ENCODE measurements around the gene PAIP2.
"Not testable (repeated sequence)": the region's sequence is repeated elsewhere in the genome, so short reads cannot be mapped to it uniquely, and the experiment has no call there.

The PAIP2 gene, protein sequence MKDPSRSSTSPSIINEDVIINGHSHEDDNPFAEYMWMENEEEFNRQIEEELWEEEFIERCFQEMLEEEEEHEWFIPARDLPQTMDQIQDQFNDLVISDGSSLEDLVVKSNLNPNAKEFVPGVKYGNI

DNA sequence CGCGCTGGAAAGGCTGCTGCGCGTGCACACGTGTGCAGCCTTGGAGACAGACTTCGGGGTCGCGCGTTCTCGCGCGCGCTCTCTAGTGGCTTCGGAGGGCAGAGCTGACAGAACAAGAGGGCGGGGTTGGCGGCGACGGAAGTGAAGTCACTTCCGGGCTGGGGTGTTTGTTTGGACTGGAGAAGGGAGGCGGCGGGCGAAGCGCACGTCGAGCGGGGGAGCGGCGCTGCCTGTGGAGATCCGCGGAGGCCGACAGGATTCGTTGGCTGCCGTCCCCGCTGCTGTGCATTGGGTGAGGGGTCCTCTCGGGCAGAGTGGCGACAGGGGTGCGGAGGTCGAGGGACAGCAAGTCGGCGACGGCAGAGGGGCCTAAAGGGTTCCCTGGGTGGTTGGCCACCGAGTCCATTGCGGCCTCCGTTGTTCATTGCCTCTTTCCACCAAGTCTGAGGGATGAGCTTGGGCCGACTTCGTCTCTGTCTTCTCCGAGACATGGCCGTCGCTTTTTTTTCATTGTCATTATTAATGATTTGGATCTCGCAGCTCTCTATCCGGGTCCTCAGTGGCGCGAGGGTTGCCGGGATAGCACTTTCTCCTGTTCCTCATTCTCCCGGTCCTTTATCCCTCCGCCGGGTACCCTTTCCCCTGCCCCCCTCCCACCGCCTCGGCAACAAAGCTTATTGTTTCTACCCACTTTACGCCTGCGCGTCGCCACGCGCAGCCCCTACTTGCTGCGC lies at the start of gene PAIP2:
TSS of gene PAIP2 (plus strand) at position 166 of the 734 bp plus-strand sequence. CDS start 21,931 bp downstream, outside the sequence.
- peak; percentile 90 for DNase-seq (ENCODE audit: low spot score)

DNA sequence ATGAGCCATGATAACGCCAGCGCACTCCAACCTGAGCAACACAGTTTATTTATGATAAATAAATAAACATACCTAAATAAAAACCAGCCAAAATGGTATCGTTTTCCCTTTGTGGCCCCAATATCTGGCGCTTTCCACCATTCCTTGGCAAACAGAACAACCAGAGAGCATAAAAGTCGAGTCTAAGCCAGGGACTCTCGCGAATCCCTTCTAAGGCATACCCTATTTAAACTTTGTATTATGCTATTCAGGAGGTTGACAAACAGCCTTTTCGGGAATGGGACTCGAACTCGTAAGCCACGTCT lies 48.5 kb upstream of the PAIP2 start:
- no peak for DNase-seq (ENCODE audit: low spot score)

DNA sequence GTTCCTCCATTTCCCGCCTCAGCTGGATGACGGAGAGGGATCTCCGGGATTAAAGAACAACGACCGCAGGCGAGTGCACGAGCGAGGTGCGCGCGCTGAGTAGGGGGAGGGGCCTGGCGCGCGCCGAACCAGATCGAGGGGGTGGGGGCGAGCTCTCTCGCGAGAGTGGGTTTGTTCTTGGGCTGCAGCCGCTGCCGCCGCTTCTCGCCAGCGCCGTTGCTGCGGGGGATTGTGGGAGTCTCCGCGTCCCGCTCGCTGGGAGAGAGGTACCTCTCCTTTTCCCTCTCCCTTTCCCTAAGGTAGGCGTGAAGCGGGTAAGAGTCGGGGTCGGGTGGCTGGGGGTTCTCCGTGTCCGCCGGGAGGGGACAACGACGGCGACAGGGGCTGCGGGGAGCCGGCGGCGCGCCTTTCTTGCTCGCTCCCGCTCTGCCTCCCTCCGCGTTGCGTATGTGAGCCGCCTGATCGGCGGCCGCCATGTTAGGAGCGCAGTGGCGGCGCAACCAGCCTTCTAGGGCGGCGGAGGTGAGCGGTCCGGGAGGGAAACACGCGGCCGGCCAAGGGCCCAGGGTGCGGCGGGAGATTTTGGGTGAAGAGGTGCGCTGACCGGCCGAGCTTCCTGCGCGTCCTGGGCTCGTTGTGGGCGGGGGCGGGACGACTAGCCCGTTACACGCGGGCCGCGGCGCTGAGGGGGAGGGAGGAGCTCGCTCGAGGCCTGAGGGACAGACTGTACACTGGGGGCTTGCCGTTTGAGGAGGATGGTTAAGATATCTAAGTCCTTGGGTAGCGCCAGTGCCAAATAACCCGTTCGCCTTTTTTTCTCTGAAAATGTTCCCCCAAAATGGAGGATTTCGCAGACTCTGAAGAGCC lies 47.9 kb upstream of the PAIP2 start, which contains the start of gene MATR3:
TSS of gene MATR3 (plus strand) at position 234 of the 867 bp plus-strand sequence. CDS start 13,676 bp downstream, outside the sequence.
- peak; percentile 97 for DNase-seq (ENCODE audit: low spot score)

DNA sequence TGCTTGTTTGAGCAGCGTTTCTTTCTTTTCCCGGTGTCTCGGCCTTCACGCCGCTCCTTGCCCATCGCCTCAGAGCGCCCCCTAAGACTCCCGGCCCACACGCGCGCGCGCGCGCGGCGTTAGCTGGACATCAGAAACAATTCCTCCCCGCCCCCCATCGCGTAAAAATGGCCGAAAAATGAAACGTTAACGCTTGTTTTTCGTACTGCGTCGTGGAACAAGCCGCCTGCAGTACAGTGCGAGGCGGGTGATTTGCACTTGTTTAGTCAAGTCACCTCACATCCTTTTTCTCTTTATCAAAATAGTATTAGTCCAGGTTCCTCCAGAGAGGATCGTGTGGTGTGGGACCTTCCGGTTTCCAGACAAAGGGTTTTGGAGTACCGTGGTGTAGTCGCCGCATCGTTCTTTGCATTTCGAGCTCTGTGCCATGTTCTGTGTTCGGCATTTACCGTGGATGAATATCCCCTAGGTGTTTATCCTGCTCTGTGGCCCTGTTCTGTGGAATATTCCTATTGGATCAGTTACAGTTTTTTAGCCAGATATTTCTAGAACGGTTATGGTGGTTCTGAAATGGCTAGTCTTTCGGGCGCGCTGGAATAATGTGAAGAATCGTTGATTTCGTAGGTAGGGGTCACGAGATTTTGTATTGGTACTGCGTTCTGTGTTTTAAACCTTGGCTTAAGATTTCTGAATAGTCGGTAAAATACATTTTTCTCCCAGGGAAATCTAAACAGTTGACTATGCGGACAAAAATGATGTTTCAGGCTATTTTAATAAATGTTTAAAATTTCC lies 47.1 kb upstream of the PAIP2 start:
- DNase-seq (ENCODE audit: low spot score), result peak; percentile 38

DNA sequence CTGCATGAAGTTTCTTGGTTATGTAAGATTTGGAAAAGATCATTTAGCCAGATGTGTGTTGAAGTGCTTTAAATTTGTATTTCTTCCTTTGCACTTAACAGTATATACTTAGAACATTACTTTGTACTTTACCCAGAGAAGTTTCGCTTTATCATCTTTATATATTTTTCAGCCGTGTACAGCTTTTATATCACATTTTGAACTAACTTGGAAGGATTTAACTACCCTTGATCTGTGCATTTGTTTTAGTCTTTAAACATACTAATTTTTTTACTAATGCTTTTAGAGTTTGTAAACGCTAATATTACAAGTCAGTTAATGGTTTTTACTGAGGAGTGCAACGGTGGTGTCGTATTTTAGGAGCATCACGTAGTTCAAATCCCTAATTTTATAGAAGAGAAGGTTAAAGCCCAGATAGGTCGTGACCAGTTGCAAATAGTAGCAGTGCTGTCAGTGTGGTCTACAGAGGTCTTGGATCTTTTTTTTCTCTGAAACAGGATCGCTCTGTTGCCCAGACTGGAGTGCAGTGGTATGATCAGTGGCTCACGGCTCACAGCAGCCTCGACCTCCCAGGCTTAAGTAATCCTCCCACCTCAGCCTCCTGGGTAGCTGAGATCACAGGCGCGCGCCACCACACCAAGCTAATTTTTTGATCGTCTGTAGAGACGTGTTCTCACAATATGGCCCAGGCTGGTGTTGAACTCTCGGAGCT lies 46.2 kb upstream of the PAIP2 start:
- DNase-seq (ENCODE audit: low spot score), result no peak

DNA sequence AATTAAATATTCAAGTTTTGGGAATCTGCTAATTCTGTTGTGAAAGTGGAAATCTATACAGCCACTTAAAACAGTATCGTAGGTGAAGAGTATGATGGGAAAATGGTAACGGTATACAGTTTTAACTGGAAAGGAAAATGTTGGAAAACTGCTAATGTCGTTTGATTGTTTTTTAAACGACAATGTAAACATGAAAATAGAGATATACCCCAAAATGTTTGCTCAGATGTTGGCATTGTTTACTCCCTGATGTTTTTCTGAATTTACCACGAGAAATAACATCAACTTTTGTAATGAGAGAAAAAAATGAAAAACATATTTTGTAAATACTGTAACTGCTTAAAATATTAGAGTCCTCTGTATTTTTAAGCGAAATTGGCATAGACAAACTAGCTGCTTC lies 45.5 kb upstream of the PAIP2 start:
- no peak for DNase-seq (ENCODE audit: low spot score)

DNA sequence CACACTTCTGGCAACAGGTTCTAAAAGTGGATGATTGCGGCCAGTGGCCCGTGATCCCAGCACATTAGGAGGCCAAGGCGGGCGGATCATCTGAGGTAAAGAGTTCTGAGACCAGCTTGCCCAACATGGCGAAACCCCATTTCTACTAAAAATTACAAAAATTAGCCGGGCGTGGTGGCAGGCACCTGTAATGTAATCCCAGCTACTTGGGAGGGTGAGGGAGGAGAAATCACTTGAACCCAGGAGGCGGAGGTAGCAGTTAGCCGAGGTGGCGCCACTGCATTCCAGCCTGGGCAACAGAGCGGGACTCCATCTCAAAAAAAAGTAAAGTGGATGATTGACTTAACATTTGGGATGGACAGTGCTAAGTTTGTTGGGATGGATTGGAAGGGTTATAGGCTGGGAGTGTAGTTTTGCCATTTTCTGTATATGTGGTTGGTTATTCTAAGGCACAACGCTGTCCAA lies 44.8 kb upstream of the PAIP2 start:
- DNase-seq (ENCODE audit: low spot score), result no peak

DNA sequence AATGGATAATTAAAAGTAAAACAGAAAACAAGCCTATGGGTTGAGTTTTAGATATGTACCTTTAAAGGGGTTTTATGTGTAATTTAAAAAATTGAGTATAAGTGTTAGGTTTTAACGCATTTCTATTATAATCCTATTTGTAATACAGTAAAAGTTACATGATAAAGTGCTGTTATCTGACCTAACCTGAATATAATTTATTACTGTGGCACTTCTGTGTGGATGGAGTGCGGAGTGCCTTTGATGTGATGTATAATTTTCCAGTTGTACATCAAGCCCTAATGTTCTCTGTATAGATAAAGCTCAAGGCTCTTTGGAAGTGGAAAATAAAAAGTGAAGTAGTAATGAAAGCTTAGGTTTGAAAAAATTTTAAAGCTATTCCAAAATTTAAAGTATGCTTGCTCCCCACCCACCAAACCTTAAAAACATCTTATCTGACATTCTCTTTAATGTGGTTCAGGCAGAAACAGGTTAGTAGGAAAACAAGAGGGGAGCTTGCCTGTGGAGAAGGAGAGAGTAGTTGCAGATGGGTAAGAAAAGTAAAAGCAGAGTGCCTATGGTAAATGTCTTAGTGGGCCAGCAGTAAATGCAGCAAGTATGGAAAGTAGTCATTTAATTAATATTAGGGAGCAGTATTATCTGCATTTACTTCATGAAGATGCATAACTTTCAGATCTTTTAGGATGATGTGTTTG lies 44.1 kb upstream of the PAIP2 start:
- no peak for DNase-seq (ENCODE audit: low spot score)

DNA sequence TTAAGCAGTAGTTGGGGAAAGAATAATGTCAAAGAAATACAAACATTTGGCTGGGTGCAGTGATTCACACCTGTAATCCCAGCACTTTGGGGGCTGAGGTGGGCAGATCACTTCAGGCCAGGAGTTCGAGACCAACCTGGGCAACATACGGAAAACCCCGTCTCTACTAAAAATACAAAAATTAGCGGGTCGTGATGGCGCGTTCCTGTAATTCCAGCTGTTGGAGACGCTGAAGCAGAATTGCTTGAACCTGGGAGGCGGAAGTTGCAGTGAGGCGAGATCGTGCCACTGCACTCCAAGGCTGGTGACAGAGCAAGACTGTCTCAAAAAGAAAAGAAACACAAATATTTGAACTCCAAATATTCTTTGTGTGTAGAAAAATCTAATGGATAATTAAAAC lies 43.4 kb upstream of the PAIP2 start:
- DNase-seq (ENCODE audit: low spot score), result no peak

DNA sequence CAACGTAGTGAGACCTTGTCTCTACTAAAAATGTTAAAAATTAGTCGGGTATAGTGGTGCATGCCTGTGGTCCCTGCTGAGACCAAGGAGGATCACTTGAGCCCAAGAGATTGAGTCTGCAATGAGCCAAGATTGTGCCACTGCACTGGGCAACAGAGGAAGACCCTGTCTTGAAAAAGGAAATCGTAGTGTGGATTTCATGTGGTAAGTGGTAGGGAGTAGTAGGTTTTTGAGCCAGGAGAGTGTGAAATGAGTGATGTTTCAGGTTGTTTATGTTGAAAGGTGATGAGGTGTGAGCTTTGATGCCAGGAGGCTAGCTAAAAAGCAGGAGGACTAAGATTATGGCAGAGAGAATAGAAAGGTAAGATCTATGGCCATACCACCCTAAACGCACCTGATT lies 42.2 kb upstream of the PAIP2 start:
- DNase-seq (ENCODE audit: low spot score), result no peak

DNA sequence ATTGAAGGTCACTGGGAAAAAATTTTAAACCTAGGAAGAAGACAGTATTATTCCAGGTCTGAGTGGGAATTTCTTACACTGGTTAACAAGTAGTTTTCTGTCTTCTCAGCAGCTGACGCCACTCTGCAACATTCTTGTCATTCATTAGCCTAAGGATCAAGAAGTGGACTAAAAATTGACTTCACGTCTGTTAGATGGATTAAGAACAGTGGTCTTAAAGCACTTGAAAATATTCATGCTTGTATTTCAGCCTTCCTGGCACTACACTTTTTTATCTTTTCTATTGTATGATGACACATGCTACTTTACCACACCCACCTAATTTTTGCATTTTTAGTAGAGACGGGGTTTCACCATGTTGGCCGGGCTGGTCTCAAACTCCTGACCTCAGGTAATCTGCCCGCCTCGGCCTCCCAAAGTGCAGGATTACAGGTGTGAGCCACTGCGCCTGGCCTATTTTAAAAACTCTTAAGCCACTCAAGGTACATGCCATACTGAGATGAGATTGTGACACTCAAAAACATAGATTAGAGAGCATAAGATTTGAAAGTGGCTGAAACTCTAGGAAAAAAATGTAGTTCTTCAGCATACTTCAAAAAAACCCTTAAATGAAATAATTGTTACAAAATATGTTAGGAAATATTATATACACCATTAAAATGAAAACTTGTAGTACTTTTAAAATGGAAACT lies 39.7 kb upstream of the PAIP2 start:
- DNase-seq (ENCODE audit: low spot score), result no peak

DNA sequence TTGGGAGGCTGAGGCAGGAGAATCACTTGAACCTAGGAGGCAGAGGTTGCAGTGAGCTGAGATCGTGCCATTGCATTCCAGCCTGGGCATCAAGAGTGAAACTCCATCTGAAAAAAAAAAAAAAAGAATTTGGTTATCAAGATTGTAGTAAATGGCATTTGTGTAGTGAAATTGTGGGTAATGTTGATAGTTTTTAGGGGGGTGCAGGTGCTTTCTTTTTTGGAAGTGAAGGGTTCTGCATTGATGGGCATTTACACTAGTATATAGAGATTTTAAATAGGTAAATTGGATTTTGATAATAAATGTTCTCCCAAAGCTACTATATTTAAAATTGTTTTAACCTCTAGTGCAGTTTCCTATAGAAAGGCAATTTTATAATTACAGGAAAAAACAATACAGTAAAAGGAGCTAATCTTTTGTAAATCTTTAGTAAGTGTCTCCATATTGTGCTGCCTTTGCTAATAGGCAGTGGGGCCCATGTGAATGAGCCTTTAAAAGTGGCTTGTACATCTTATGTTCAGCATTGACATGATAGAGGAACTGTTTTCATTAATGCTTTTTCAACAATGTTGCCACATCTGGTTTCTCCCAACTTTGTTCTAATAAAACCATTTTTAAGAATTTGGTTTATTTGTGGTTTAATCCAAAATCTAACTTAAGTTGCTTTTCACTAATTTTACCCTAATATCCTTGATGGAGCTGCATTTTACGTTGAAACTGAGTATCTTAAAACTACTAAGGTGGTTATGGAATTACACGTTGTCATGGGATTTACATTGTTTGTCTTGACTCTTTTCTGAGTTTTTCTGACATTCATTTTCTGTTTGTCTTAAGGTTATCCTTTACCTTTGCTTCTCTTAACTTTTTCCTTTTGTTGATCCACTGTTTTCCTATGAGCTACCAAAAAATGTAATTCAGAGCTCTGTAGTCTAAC lies 37.0 kb upstream of the PAIP2 start:
- DNase-seq (ENCODE audit: low spot score), result no peak

DNA sequence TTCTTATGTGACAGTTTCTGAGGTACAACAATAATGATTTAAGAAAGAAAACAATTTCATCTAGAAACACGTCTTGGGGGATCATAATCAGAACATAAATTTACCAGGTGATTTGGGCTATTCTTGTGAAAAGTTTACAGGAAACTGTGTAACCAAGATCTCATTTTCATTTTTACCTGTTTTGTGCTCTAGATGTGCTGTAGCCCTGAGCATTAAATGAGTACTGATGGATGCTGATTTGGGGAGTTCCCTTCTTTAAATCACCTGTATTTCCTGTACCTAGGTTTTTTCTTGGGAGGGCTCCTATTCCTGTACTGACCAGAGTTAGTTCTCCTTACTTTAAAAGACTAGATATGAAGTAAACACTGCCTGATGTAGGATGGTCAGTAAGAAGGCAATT lies 35.5 kb upstream of the PAIP2 start:
- no peak for DNase-seq (ENCODE audit: low spot score)

DNA sequence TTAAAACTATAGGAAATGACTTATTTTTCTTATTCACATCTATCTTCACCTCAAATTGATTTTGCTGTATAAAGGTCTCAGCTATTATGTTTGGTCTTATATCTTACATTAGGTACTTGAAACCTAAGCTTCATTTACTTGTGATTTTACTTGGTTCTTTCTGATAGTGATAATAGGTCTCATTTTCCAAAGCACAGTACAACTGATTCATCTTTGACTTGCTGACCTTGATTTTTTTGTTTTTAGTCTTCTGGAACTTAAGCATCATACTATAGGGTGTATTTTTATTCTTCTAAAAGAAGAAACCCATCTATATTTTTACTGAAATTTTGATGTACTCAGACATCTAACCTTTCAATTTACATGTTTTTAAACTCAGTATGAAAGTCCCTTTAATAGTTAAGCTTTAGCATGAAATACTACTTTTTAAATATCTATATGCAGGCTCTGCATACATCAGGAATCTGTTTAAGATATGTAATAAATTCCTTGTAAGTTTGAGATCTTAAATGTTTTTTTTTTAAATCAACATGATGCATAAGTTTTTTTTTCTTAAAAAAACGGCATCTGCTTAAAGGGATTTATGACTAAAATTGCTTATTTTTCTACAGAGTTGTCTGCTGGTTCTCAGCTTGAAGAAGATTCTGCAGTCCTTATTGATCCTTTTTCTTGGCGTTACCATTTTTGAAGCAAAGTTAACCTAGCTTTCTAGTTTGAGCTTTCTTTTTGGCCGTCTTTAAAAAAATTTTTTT lies 34.9 kb upstream of the PAIP2 start:
- DNase-seq (ENCODE audit: low spot score), result no peak

DNA sequence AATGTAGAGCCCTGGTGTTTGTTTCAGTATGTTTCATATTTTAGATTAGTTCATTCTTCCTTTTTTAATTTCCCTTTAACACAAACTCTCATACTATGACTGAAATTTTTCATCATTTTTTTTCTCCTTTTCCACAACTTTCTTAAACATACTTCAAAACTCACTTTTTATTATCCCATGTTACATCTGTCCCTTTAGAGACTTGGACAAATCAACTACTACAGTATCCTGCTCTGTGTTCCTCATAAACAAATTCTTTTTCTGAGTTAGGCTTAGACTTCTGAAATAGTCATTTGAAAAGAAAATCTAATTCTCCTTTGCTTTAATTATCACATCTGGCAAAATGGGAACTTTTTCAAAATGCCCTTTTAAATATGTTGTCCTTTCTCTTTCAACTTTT lies 32.9 kb upstream of the PAIP2 start:
- no peak for DNase-seq (ENCODE audit: low spot score)

DNA sequence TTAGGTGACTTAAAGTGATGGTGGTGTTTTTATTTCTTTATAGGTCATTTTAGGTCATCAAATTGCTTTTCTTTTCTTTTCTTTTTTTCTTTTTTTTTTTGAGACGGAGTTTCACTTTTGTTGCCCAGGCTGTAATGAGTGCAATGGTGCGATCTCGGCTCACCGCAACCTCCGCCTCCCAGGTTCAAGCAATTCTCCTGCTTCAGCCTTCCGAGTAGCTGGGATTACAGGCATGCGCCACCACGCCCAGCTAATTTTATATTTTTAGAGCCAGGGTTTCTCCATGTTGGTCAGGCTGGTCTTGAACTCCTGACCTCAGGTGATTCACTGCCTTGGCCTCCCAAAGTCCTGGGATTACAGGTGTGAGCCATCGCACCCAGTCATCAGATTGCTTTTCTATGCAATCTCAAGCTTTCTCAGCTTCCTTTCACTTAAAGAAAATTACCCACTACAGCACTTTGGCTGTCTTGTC lies 30.9 kb upstream of the PAIP2 start:
- not testable (repeated sequence) for DNase-seq (ENCODE audit: low spot score)

DNA sequence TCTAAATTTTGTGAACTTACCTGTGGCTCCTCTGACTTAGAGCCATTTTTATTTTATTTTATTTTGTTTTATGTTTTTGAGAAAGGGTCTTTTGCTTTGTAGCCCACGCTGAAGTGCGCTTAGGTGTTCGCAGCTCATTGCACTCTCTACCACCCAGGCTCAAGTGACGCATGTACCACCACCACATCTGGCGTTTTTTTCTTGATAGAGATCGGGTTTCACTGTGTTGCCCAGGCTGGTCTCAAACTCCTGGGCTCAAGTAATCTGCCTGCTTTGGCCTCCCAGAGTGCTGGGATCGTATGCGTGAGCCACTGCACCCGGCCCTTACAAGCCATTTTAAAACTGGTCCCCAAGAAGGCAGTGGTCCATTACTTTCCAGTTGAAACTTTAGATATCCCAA lies 29.6 kb upstream of the PAIP2 start:
- no peak for DNase-seq (ENCODE audit: low spot score)

DNA sequence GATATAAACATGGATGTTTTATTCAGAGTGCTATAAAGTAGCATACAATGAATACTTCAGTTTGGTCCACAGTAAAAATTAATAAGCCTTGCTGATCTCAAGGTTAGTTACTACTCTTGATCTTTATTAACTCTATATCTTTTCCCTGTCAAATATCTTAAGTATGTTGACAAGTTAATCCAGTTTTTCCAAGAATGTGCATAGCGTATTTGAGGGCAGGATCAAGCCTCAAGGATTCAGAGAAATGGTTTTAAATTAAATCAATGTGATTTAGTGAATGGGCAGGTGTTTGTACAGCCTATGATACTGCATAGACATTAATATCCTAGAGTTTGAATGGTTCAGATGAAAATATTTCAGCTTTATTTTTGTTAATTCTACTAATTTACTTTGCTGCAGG lies 27.4 kb upstream of the PAIP2 start:
- DNase-seq (ENCODE audit: low spot score), result no peak

Data from iPS-NIHi11 (cell line).